ENCODE measurements around the gene CD300LG.

The CD300LG gene

DNA sequence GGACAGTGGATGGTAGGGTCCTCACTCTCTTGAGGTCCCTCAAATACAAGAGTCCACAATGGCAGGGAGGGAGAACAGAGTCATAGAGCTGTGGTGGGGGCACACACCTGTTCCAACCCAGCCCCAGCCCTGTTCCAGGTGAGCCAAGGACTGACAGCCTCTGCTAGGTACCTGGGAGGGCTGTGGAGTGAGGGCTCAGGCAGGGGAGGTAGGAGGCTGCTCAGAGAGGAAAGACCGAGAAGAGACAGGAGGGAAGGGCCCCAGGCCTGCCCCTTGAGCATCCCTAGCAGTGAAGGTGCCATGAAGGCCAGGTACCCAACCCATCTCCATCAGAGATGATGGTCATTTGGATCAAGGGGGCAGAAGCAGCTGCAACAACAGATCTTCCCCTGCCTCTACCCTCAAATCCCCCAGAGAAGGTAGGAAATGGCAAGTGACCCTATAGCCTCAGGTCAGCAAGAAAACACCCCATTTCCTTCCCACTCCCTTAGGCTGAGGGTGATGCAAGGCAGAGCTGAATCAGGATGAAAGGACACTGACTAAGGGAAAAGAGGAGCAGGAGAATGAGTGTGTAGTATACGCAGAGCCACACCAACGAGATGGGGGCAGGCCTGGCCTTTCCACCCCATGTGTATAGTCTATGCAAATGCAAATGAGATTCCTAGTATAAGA is 28.6 kb downstream of the CD300LG start:
- TF ChIP-seq GATA3 (IDR thresholded peaks at IDR 0.05; ENCODE audit: low read depth, low read length) (no peak), GATA2 (IDR thresholded peaks at IDR 0.05; ENCODE audit: low read depth, low read length) (no peak)

- TF ChIP-seq GATA3 (IDR thresholded peaks at IDR 0.05; ENCODE audit: low read depth, low read length) (no peak), GATA2 (IDR thresholded peaks at IDR 0.05; ENCODE audit: low read depth, low read length) (no peak)
Measured at GRCh38 chr17:43877031-43877430, 30.1 kb downstream of the CD300LG start.

GRCh38 chr17:43877451-43878155 is 30.6 kb downstream of the CD300LG start:
- TF ChIP-seq GATA2 (IDR thresholded peaks at IDR 0.05; ENCODE audit: low read depth, low read length) (no peak), GATA3 (IDR thresholded peaks at IDR 0.05; ENCODE audit: low read depth, low read length) (no peak)

- no peak for TF ChIP-seq GATA2 (IDR thresholded peaks at IDR 0.05; ENCODE audit: low read depth, low read length)
- TF ChIP-seq GATA3 (IDR thresholded peaks at IDR 0.05; ENCODE audit: low read depth, low read length), result no peak
Measured at GRCh38 chr17:43878260-43879175, 31.5 kb downstream of the CD300LG start.

GRCh38 chr17:43879723-43880419 is 32.9 kb downstream of the CD300LG start:
- TF ChIP-seq GATA3 (IDR thresholded peaks at IDR 0.05; ENCODE audit: low read depth, low read length) (no peak), GATA2 (IDR thresholded peaks at IDR 0.05; ENCODE audit: low read depth, low read length) (no peak)

DNA sequence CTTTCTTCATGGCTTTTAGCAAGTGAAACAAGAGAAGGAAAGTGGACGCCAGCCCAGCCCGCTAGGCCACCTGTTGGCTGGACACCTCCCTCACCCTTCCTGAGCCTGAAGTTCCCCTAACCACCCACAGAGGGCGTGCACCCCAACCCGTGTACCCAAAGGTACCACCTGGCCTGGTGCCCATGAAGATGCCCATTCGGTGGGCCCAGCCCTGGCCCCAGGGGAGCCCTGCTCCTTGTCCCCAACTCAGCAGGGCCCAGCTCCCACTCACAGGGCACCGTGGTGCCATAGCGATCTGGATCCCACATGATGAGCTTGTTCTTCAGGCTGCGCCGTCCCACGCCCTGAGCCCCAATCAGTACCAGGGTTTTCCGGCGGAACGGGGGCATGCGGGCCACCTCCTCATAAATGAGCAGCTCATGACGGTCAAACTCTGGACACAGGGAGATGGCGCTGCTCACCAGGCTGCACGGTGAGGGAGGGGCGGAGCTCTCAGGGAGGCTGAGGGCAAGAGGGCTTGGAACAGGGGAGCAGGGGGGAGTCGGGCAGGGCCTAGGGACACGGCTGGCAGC is 33.5 kb downstream of the CD300LG start:
- TF ChIP-seq GATA3 (IDR thresholded peaks at IDR 0.05; ENCODE audit: low read depth, low read length) (no peak), GATA2 (IDR thresholded peaks at IDR 0.05; ENCODE audit: low read depth, low read length) (no peak)

DNA sequence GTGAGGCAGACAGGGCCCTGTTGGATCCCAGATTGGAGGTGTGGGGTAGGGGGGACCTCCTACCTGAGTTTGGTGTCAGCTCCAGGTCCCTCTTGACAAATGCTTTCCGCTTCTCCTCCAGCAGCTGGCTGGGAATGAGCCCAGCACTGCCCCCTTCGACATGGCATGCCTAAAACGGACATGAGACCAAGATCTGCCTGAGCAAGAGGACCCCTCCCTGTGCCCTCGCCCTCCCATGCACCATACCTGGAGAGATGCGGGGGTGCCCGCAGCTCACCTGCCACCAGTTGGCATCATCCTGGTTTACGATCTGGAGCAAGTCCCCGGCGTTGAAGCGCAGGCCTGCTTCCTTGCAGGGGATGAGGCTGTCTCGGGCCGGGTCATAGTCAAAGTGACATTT is 34.2 kb downstream of the CD300LG start:
- no peak for TF ChIP-seq GATA3 (IDR thresholded peaks at IDR 0.05; ENCODE audit: low read depth, low read length)
- TF ChIP-seq GATA2 (IDR thresholded peaks at IDR 0.05; ENCODE audit: low read depth, low read length), result no peak

DNA sequence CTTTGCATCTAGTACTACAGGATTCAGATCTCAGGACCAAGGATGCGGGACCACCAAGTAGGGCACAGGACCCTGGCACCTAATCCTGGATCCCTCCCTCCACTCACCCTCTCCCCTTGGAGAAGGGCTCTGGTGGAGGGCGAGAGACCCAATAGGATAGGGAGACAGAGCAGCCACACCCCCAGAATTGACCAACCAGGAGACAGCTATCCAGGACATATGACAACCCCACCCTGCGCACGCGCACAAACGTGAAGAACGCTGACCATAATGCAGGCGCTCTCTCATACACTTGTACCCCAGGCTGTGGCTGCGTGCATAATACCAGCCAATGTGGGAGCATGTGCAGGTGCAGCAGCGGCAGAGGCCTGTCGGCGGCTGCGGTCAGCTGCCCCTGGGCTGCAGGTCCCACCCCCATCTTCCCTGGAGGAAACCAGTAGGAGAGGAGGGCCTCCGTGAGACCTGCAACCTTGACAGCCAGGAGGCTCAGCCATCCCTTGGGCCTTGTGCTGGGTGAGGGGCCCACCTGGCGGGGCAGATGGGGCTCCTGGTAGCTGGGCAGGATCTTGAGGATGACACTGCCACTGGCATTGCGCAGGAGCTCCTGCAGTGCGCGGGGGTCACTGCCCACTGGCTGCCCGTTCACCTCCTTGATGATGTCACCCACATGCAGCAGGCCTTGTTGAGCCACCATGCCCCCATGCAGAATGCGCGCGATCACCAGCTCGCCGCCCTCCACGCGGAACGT is 35.0 kb downstream of the CD300LG start:
- no peak for TF ChIP-seq GATA2 (IDR thresholded peaks at IDR 0.05; ENCODE audit: low read depth, low read length)
- no peak for TF ChIP-seq GATA3 (IDR thresholded peaks at IDR 0.05; ENCODE audit: low read depth, low read length)

GRCh38 chr17:43882761-43883415 is 35.9 kb downstream of the CD300LG start:
- TF ChIP-seq GATA2 (IDR thresholded peaks at IDR 0.05; ENCODE audit: low read depth, low read length) (no peak), GATA3 (IDR thresholded peaks at IDR 0.05; ENCODE audit: low read depth, low read length) (no peak)

DNA sequence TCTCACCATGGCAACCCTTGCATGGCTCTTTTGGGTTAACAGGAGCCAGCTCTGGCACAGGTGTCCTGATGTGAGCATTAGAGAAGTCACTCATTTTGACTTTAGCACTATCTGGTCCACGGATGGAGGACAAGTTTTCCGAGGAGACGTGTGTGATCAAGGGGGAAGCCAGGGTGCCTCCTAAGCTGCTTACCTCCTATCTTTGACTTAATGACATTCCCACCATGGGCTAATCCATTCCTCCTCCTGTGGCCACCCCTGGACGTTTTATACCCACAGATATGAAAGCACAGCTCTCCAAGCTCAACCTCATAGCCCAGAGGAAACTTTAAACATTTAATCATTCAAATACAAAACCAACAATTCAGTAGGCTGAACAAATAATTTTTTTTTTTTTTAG is 41.6 kb downstream of the CD300LG start:
- no peak for TF ChIP-seq GATA3 (IDR thresholded peaks at IDR 0.05; ENCODE audit: low read depth, low read length)
- TF ChIP-seq GATA2 (IDR thresholded peaks at IDR 0.05; ENCODE audit: low read depth, low read length), result no peak

- TF ChIP-seq GATA2 (IDR thresholded peaks at IDR 0.05; ENCODE audit: low read depth, low read length), result no peak
- no peak for TF ChIP-seq GATA3 (IDR thresholded peaks at IDR 0.05; ENCODE audit: low read depth, low read length)
Measured at GRCh38 chr17:43890240-43890639, 43.3 kb downstream of the CD300LG start.

DNA sequence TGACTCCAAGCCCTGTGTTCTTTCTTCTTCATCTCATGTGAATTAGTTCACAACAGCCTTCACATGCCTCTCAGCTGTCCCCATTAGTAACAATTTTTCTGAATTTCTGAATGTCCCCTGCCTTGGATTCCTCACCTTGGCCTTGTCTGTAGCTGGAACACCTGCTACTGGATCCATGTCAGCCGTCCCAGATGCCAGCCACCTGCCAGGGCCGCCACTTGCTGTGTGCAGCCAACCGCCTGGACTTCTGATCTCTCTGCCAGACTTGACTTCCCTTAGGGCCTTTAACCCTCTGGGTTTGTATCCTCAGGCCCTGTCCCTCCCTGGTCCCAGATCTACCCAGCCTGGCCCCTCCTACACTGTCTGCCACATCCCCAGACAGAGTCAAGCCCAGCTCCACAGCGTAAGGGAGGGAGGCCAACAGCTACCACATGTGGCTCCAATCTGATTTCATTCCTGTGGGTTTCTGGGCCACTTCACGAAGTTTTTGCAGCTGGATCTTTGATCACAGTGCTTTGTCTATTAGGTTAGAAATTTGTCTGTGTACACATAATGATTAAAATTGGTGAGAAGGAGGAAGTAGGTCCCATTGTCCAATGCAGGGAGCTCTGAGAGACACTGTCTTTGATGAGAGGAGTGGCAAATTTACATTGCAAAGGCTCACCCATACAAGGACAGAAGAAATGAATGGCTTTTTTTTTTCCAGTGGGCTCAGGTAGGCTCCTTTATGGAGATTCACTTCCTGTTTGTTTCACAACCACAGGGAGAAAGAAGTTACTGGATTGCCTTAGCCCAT is 45.1 kb downstream of the CD300LG start:
- TF ChIP-seq GATA3 (IDR thresholded peaks at IDR 0.05; ENCODE audit: low read depth, low read length), result no peak
- no peak for TF ChIP-seq GATA2 (IDR thresholded peaks at IDR 0.05; ENCODE audit: low read depth, low read length)

Measured in SH-SY5Y (cell line).